ENCODE results near the gene EXOC5. TPM values are rescaled to one million over a fixed set of nuclear protein-coding genes. Genes with fewer than 3 reads are reported as not detected.

EXOC5 gene
- total RNA-seq, 1 experiment from 2014 or later = 109 TPM

DNA sequence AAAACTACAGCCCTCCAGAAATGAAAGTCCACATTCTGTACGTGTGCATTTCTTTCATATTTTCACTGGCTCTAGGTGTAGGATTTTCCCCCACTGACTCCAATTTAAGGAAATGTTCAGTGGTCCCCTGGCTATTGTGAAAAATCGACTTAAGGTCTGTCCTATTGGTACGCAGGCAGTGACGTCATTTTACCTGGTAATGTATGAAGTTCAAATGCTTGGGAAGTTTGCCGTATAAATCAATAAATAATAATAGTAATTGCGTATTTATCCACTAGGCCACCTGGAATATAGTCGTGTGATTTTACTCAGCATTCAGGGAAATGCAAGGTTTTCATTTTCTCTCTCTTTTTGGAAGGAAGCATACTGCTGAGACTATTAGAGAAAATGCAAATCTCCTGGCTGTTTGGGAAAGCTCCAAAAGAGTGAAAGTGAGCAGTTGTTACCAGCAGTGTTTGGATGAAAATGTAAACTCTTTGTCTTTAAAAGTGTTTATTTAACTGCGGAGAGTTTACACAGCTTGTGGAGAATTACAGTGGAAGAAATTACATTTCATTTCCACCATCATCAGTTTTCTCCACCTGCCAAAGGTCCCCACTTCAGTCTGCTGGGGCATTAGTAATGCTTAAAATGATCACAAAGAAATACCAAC, 107.0 kb downstream of the EXOC5 start:
- Histone ChIP-seq H4K20me1 (ENCODE audit: low read length) (no peaks in the 10 kb centered on the region), H3K9me2 (replicated peaks; ENCODE audit: low read length) (no peaks in the 10 kb centered on the region), H3K4me3 (ENCODE audit: low read length) (no peak overlapping the region), H3K9ac (ENCODE audit: low read length) (no peak overlapping the region), H3K27me3 (ENCODE audit: low read length) (peaks cover 96% of the 10 kb centered on the region), H3K4me1 (ENCODE audit: insufficient read depth, low read length) (no peaks in the 10 kb centered on the region), H3K4me2 (ENCODE audit: low read length) (no peak overlapping the region), H3K27ac (ENCODE audit: low read length) (no peak overlapping the region), H2AFZ (ENCODE audit: low read length) (no peak overlapping the region), H3F3A (ENCODE audit: low read length, unreplicated experiment) (no peaks in the 10 kb centered on the region), H3K79me2 (ENCODE audit: low read length) (no peaks in the 10 kb centered on the region), H3K36me3 (ENCODE audit: low read depth, low read length) (no peaks in the 10 kb centered on the region), H3K9me3 (ENCODE audit: low read length) (no peaks in the 10 kb centered on the region)
- DNase-seq = no peak
- intact Hi-C loops (cut with micrococcal nuclease) = no loop called here
- no TSS peak for BruUV-seq (replicated peaks)
- ChIA-PET POLR2A (ENCODE audit: unreplicated experiment) (no interaction called here), CTCF (no interaction called here)
- TF ChIP-seq EZH2phosphoT487 (IDR thresholded peaks at IDR 0.05; ENCODE audit: borderline replicate concordance, low read length) (no peak), EZH2 (IDR thresholded peaks at IDR 0.05; ENCODE audit: low read length, unreplicated experiment) (peak; percentile 51)
- TF ChIP-seq, protein P1, sequence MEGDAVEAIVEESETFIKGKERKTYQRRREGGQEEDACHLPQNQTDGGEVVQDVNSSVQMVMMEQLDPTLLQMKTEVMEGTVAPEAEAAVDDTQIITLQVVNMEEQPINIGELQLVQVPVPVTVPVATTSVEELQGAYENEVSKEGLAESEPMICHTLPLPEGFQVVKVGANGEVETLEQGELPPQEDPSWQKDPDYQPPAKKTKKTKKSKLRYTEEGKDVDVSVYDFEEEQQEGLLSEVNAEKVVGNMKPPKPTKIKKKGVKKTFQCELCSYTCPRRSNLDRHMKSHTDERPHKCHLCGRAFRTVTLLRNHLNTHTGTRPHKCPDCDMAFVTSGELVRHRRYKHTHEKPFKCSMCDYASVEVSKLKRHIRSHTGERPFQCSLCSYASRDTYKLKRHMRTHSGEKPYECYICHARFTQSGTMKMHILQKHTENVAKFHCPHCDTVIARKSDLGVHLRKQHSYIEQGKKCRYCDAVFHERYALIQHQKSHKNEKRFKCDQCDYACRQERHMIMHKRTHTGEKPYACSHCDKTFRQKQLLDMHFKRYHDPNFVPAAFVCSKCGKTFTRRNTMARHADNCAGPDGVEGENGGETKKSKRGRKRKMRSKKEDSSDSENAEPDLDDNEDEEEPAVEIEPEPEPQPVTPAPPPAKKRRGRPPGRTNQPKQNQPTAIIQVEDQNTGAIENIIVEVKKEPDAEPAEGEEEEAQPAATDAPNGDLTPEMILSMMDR (conservative IDR thresholded peaks at IDR 0.05; ENCODE audit: low read depth, low read length) = no peak
- no peak for ATAC-seq

DNA sequence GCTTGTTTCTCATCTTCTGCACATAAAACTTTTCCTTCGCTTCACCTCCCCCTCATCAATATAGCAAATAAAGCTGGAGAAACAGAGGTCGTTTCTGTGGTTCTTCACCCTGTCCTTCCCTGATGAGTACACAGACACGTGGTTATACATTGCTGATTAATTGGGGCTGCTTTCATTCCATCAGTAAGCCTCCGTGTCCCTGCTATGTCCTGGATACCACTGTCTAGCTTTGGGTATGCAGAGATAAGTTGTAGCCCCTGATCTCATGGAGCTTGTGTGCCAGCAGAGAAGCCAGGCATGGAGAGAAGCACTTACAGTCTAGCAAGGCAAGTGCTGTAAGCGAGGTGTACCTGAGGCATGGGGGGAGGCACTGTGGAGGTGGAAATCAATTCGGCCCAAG, 108.4 kb downstream of the EXOC5 start:
- H3K4me1 ChIP-seq (ENCODE audit: insufficient read depth, low read length) = no peaks in the 10 kb centered on the region
- BruUV-seq (replicated peaks) = no TSS peak

DNA sequence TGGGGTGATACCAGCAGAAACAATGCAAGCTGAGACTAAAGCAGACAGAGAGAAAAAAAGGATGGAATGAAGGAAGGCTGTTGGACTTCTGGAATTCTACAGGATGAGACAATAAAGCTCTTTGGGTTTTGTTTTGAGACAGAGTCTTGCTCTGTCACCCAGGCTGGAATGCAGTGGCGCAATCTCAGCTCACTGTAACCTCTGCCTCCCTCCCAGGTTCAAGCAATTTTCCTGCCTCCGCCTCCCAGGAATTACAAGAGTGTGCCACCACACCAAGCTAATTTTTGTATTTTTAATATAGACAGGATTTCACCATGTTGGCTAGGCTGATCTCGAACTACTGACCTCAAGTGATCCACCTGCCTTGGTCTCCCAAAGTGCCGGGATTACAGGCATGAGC, 115.4 kb downstream of the EXOC5 start:
- intact Hi-C loops (cut with micrococcal nuclease) = no loop called here
- DNase-seq = no peak
- no peaks in the 10 kb centered on the region for H3K4me1 ChIP-seq (ENCODE audit: insufficient read depth, low read length)
- H3K4me3 ChIP-seq (ENCODE audit: low read length) = no peak overlapping the region
- H3K9ac ChIP-seq (ENCODE audit: low read length) = no peak overlapping the region
- H3K4me2 ChIP-seq (ENCODE audit: low read length) = no peak overlapping the region
- no TSS peak for BruUV-seq (replicated peaks)
- POLR2A ChIA-PET (ENCODE audit: unreplicated experiment) = no interaction called here
- CTCF ChIA-PET = no interaction called here
- no peaks in the 10 kb centered on the region for H3K79me2 ChIP-seq (ENCODE audit: low read length)
- no peak overlapping the region for H3K27ac ChIP-seq (ENCODE audit: low read length)
- no peak for ATAC-seq
- no peaks in the 10 kb centered on the region for H3K9me2 ChIP-seq (replicated peaks; ENCODE audit: low read length)
- no peaks in the 10 kb centered on the region for H4K20me1 ChIP-seq (ENCODE audit: low read length)
- H3K36me3 ChIP-seq (ENCODE audit: low read depth, low read length) = no peaks in the 10 kb centered on the region
- H3F3A ChIP-seq (ENCODE audit: low read length, unreplicated experiment) = no peaks in the 10 kb centered on the region
- H2AFZ ChIP-seq (ENCODE audit: low read length) = no peak overlapping the region
- TF ChIP-seq, protein P1 (conservative IDR thresholded peaks at IDR 0.05; ENCODE audit: low read depth, low read length) = no peak
- no peak for TF ChIP-seq EZH2phosphoT487 (IDR thresholded peaks at IDR 0.05; ENCODE audit: borderline replicate concordance, low read length)
- TF ChIP-seq EZH2 (IDR thresholded peaks at IDR 0.05; ENCODE audit: low read length, unreplicated experiment) = no peak
- peaks cover 90% of the 10 kb centered on the region for H3K27me3 ChIP-seq (ENCODE audit: low read length)
- no peaks in the 10 kb centered on the region for H3K9me3 ChIP-seq (ENCODE audit: low read length)

More for the DNA sequence above, 108.4 kb downstream of the EXOC5 start:
- ChIA-PET POLR2A (ENCODE audit: unreplicated experiment) (no interaction called here), CTCF (no interaction called here)
- DNase-seq (no peak), ATAC-seq (no peak)
- TF ChIP-seq, protein P1 (conservative IDR thresholded peaks at IDR 0.05; ENCODE audit: low read depth, low read length) = no peak
- TF ChIP-seq EZH2 (IDR thresholded peaks at IDR 0.05; ENCODE audit: low read length, unreplicated experiment) (no peak), EZH2phosphoT487 (IDR thresholded peaks at IDR 0.05; ENCODE audit: borderline replicate concordance, low read length) (no peak)
- Histone ChIP-seq H3K4me3 (ENCODE audit: low read length) (no peak overlapping the region), H3K27ac (ENCODE audit: low read length) (no peak overlapping the region), H3K36me3 (ENCODE audit: low read depth, low read length) (no peaks in the 10 kb centered on the region), H2AFZ (ENCODE audit: low read length) (no peak overlapping the region), H3K9ac (ENCODE audit: low read length) (no peak overlapping the region), H3F3A (ENCODE audit: low read length, unreplicated experiment) (no peaks in the 10 kb centered on the region), H3K79me2 (ENCODE audit: low read length) (no peaks in the 10 kb centered on the region), H3K9me2 (replicated peaks; ENCODE audit: low read length) (no peaks in the 10 kb centered on the region), H3K4me2 (ENCODE audit: low read length) (no peak overlapping the region), H3K9me3 (ENCODE audit: low read length) (no peaks in the 10 kb centered on the region), H3K27me3 (ENCODE audit: low read length) (peaks cover 89% of the 10 kb centered on the region), H4K20me1 (ENCODE audit: low read length) (no peaks in the 10 kb centered on the region)
- intact Hi-C loops (cut with micrococcal nuclease) = no loop called here
